HuH-7 (cell line): ENCODE measurements around the gene SKIC3.

Experiments
- DNase-seq: peaks from one replicate; pipeline ENCODE4 v3.0.0; 2011; ENCODE audit warnings: low spot score

Gene SKIC3

GRCh38 chr5:95531491-95531890 is 23.3 kb downstream of the SKIC3 start:
- DNase-seq: no peak

GRCh38 chr5:95530416-95530815 is 24.4 kb downstream of the SKIC3 start:
- no peak for DNase-seq

- no peak for DNase-seq
These were observed 26.2 kb downstream of the SKIC3 start for GRCh38 chr5:95528565-95528964.

- DNase-seq: no peak
These were observed 27.9 kb downstream of the SKIC3 start for GRCh38 chr5:95526871-95527270.

GRCh38 chr5:95524423-95524822 is 30.4 kb downstream of the SKIC3 start:
- no peak for DNase-seq

GRCh38 chr5:95520206-95520605 is 34.6 kb downstream of the SKIC3 start:
- no peak for DNase-seq

GRCh38 chr5:95519681-95520080 is 35.1 kb downstream of the SKIC3 start:
- no peak for DNase-seq

- no peak for DNase-seq
These were observed 35.6 kb downstream of the SKIC3 start for GRCh38 chr5:95519151-95519550.

- no peak for DNase-seq
These were observed 36.4 kb downstream of the SKIC3 start for GRCh38 chr5:95518417-95518816.

GRCh38 chr5:95511606-95512005 is 43.2 kb downstream of the SKIC3 start:
- no peak for DNase-seq

- no peak for DNase-seq
These were observed 46.2 kb downstream of the SKIC3 start for GRCh38 chr5:95508550-95508949.
